Vagina (tissue), 2 donors: ENCODE data around the gene FIGN. TPM values are rescaled to one million over a fixed set of nuclear protein-coding genes. Genes with fewer than 3 reads are reported as not detected.

Experiments used
- DNase-seq, 2 donors: peaks; one replicate each; pipeline ENCODE4 v3.0.0-alpha.2; 2017; ENCODE audit errors: extremely low spot score in 2 of 2
- H3K27ac ChIP-seq: fragments of 200-600 bp; sonication (generic); one replicate; pipeline ENCODE4 v1.5.1; 2019
- H3K27me3 ChIP-seq: fragments of 200-600 bp; sonication (generic); one replicate; pipeline ENCODE4 v1.5.1; 2019
- H3K36me3 ChIP-seq, 2 donors: fragments of 200-600 bp; sonication (generic); one replicate each; pipeline ENCODE4 v1.5.1; 2017 to 2019
- H3K4me1 ChIP-seq: fragments of 200-600 bp; sonication (generic); one replicate; pipeline ENCODE4 v1.5.1; 2019
- H3K4me3 ChIP-seq, 2 donors: fragments of 200-600 bp; sonication (generic); 1 replicate in 1 of 2; 2 replicates in 1 of 2; pipeline ENCODE4 v1.5.1; 2016 to 2019
- H3K9me3 ChIP-seq: fragments of 200-600 bp; sonication (generic); one replicate; pipeline ENCODE4 v1.5.1; 2019
- CTCF ChIP-seq, 3 experiments: fragments of 450-650 bp in 2 of 3; fragments of 200-600 bp in 1 of 3; sonication (generic) in 1 of 3; IDR thresholded peaks; one replicate each; pipeline ENCODE4 v1.5.1; 2017 to 2019; ENCODE audit warnings: antibody characterized with exemption in 3 of 3, mild to moderate bottlenecking in 2 of 3, moderate library complexity in 2 of 3
- POLR2A ChIP-seq, 2 donors: fragments of 450-650 bp; IDR thresholded peaks; one replicate each; pipeline ENCODE4 v1.6.1; 2017; ENCODE audit warnings: antibody characterized with exemption in 2 of 2, mild to moderate bottlenecking in 2 of 2, moderate library complexity in 2 of 2
- POLR2AphosphoS5 ChIP-seq, 2 donors: sonication (generic); formaldehyde crosslinking; IDR thresholded peaks; one replicate each; pipeline ENCODE4 v1.9.0; 2017; ENCODE audit warnings: antibody characterized with exemption in 2 of 2, mild to moderate bottlenecking in 2 of 2, low read depth in 1 of 2; ENCODE audit not compliant: insufficient read depth in 1 of 2
- intact Hi-C: fragments of 100-400 bp; cut with DNase I; formaldehyde crosslinking; loops from one replicate; pipeline ENCODE4 v1.15.1; 2023
- total RNA-seq: library from RNA; depleted of rRNA; stranded (reverse); fragments of >200 nt; gene quantifications from one replicate; pipeline ENCODE4 v1.2.3, GENCODE V29; 2016

FIGN gene
- total RNA-seq, 1 donor from 2014 or later: 3.2 TPM

- H3K27ac ChIP-seq: no peak overlapping the region
- no peak for DNase-seq
- no peak for TF ChIP-seq POLR2A (IDR thresholded peaks at IDR 0.05)
- no peak for TF ChIP-seq POLR2AphosphoS5 (IDR thresholded peaks at IDR 0.05; ENCODE audit: insufficient read depth in 1 of 2, low read depth in 1 of 2)
- no peak for TF ChIP-seq CTCF (IDR thresholded peaks at IDR 0.05)
- H3K4me1 ChIP-seq: peaks cover 6% of the 10 kb centered on the region
- H3K27me3 ChIP-seq: no peaks in the 10 kb centered on the region
- H3K4me3 ChIP-seq: no peak overlapping the region
- H3K9me3 ChIP-seq: no peaks in the 10 kb centered on the region
- H3K36me3 ChIP-seq: no peaks in the 10 kb centered on the region
- intact Hi-C loops: no loop called here
Measured at GRCh38 chr2:163741435-163741834, 5.6 kb upstream of the FIGN start.

GRCh38 chr2:163737563-163737962 is 1.8 kb upstream of the FIGN start:
- Histone ChIP-seq H3K4me3 (no peak overlapping the region), H3K4me1 (peaks cover 6% of the 10 kb centered on the region), H3K9me3 (no peaks in the 10 kb centered on the region), H3K36me3 (no peaks in the 10 kb centered on the region), H3K27me3 (no peaks in the 10 kb centered on the region), H3K27ac (no peak overlapping the region)
- no peak for TF ChIP-seq CTCF (IDR thresholded peaks at IDR 0.05)
- TF ChIP-seq POLR2AphosphoS5 (IDR thresholded peaks at IDR 0.05; ENCODE audit: insufficient read depth in 1 of 2, low read depth in 1 of 2): no peak
- no peak for TF ChIP-seq POLR2A (IDR thresholded peaks at IDR 0.05)
- no peak for DNase-seq
- intact Hi-C loops: no loop called here

- H3K9me3 ChIP-seq: no peaks in the 10 kb centered on the region
- H3K4me1 ChIP-seq: peaks cover 6% of the 10 kb centered on the region
- peak overlapping the region; percentile 61 to 77 for H3K4me3 ChIP-seq
- DNase-seq: no peak
- TF ChIP-seq POLR2A (IDR thresholded peaks at IDR 0.05) (no peak), CTCF (IDR thresholded peaks at IDR 0.05) (no peak), POLR2AphosphoS5 (IDR thresholded peaks at IDR 0.05; ENCODE audit: insufficient read depth in 1 of 2, low read depth in 1 of 2) (no peak)
- H3K27me3 ChIP-seq: no peaks in the 10 kb centered on the region
- intact Hi-C loops: no loop called here
- H3K36me3 ChIP-seq: no peaks in the 10 kb centered on the region
- peak overlapping the region; percentile 93 for H3K27ac ChIP-seq
Measured at GRCh38 chr2:163737190-163737439, 1.3 kb upstream of the FIGN start.

- H3K4me1 ChIP-seq: peaks cover 6% of the 10 kb centered on the region
- H3K9me3 ChIP-seq: no peaks in the 10 kb centered on the region
- intact Hi-C loops: no loop called here
- H3K4me3 ChIP-seq: peak overlapping the region; percentile 61 to 77
- no peak for DNase-seq
- peak overlapping the region; percentile 93 for H3K27ac ChIP-seq
- TF ChIP-seq POLR2A (IDR thresholded peaks at IDR 0.05) (no peak), POLR2AphosphoS5 (IDR thresholded peaks at IDR 0.05; ENCODE audit: insufficient read depth in 1 of 2, low read depth in 1 of 2) (no peak), CTCF (IDR thresholded peaks at IDR 0.05) (no peak)
- no peaks in the 10 kb centered on the region for H3K27me3 ChIP-seq
- no peaks in the 10 kb centered on the region for H3K36me3 ChIP-seq
Measured at GRCh38 chr2:163736433-163737189, 803 bp upstream of the FIGN start.

- H3K27ac ChIP-seq: peak overlapping the region; percentile 93
- peaks cover 6% of the 10 kb centered on the region for H3K4me1 ChIP-seq
- TF ChIP-seq POLR2A (IDR thresholded peaks at IDR 0.05) (no peak), POLR2AphosphoS5 (IDR thresholded peaks at IDR 0.05; ENCODE audit: insufficient read depth in 1 of 2, low read depth in 1 of 2) (no peak), CTCF (IDR thresholded peaks at IDR 0.05) (no peak)
- peak overlapping the region; percentile 61 to 77 for H3K4me3 ChIP-seq
- no peak for DNase-seq
- H3K9me3 ChIP-seq: no peaks in the 10 kb centered on the region
- H3K27me3 ChIP-seq: no peaks in the 10 kb centered on the region
- intact Hi-C loops: loop anchor here (2.0 kb wide), 1 partner anchor 386 kb away; no protein-coding TSS in a partner anchor
- H3K36me3 ChIP-seq: no peaks in the 10 kb centered on the region
Measured at GRCh38 chr2:163734881-163735684, 725 bp downstream of the FIGN start.
